Measurements from ENCODE around the gene IL21.

Gene IL21

GRCh38 chr4:122617597-122618593, 3.0 kb downstream of the IL21 start:
- no peak for TF ChIP-seq CTCF (IDR thresholded peaks at IDR 0.05; ENCODE audit: insufficient read depth, low read depth, low read length, missing control alignments)
- H3K4me3 ChIP-seq (ENCODE audit: low read depth, low read length) = no peak overlapping the region
- DNase-seq (ENCODE audit: low read depth) = no peak

GRCh38 chr4:122616915-122617596, 3.8 kb downstream of the IL21 start:
- no peak for DNase-seq (ENCODE audit: low read depth)
- TF ChIP-seq CTCF (IDR thresholded peaks at IDR 0.05; ENCODE audit: insufficient read depth, low read depth, low read length, missing control alignments) = no peak
- H3K4me3 ChIP-seq (ENCODE audit: low read depth, low read length) = no peak overlapping the region

DNA sequence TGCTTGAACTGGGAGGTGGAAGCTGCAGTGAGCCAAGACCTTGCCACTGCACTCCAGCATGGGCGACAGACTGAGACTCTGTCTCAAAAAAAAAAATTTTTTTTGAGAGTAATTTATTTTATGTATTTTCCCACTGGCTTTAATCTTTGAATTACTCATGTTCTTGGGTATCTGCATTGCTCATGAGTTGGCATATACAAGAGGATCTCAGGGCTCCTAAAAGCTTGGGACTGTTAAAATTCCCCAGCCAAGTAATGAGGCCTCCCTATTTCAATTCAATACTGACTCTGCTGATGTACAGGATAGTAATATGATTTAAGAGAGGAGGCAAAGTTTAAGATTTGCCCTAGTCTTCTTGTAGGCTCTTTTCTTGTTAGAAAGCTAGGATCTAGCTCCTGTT, 6.2 kb downstream of the IL21 start:
- H3K4me3 ChIP-seq (ENCODE audit: low read depth, low read length) = no peak overlapping the region
- no peak for TF ChIP-seq CTCF (IDR thresholded peaks at IDR 0.05; ENCODE audit: insufficient read depth, low read depth, low read length, missing control alignments)

DNA sequence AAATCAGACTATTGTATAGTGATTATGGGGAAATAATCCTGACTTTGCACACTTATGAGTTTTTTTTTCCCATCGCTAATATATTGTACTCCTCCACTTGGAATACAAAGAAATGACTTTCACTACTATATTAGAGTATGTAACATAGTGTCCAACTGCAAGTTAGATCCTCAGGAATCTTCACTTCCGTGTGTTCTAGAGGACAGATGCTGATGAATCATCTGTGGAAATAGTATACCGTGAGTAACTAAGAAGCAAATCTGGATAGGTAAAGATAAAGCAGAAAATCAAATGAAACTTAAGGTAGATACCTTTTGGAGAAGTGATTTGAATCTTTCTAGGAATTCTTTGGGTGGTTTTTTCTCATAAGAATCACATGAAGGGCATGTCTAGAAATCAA, 8.3 kb downstream of the IL21 start:
- TF ChIP-seq CTCF (IDR thresholded peaks at IDR 0.05; ENCODE audit: insufficient read depth, low read depth, low read length, missing control alignments) = no peak
- no peak for DNase-seq (ENCODE audit: low read depth)
- H3K4me3 ChIP-seq (ENCODE audit: low read depth, low read length) = no peak overlapping the region

More for the DNA sequence above, 6.2 kb downstream of the IL21 start:
- DNase-seq (ENCODE audit: low read depth) = no peak

DNA sequence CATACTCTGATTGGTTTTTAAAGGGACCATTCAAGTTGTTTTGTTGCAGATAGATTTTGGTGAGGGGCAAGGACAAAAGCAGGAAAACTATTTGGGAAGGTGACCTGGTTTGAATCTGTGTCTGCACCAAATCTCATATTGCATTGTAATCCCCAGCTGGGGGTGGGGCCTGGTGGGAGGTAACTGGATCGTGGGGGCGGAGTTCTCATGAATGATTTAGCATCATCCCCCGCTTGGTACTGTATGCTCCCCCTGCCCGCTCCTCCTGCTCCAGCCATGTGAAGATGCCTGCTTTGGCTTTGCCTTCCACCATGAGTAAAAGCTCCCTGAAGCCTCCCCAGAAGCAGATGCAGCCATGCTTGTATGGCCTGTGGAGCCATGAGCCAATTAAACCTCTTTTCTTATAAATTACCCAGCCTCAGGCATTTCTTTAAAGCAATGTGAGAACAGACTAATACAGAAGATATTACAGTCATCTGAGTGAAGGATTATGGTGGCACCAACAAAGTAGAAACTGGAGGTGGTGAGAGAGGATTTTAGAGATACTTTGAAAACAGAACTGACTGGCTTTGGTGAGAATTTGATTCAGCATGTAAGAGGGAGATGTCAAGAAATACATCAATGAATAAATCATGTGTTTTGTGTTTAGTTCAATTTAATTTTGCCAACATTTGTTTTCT, 14.4 kb downstream of the IL21 start:
- DNase-seq (ENCODE audit: low read depth) = no peak
- TF ChIP-seq CTCF (IDR thresholded peaks at IDR 0.05; ENCODE audit: insufficient read depth, low read depth, low read length, missing control alignments) = no peak
- no peak overlapping the region for H3K4me3 ChIP-seq (ENCODE audit: low read depth, low read length)

- H3K4me3 ChIP-seq (ENCODE audit: low read depth, low read length) = no peak overlapping the region
- TF ChIP-seq CTCF (IDR thresholded peaks at IDR 0.05; ENCODE audit: insufficient read depth, low read depth, low read length, missing control alignments) = no peak
- no peak for DNase-seq (ENCODE audit: low read depth)
Observed at GRCh38 chr4:122604146-122604545, 16.7 kb downstream of the IL21 start.
